ENCODE data around the gene DGKD.

DNA sequence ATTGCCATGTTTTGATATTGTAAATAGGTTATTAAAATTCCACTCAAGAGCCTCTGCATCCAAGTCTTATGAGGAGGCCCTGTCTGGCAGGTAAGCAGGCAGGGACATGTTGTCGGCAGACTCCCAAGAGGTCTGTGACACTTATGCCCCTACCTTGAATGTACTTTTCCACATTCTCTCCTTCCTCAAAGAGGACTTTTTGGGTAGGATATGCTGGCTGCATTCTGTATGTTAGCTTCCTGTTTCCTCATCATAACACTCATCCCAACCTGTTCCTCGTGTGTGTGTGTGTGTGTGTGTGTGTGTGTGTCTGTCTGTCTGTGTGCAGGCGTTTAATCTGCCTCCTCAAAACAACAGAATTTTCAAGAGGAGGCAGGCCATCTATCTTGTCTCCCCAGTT, 137.0 kb downstream of the DGKD start:
- no peak for TF ChIP-seq POLR2A (IDR thresholded peaks at IDR 0.05; ENCODE audit: low read depth, low read length)
- no peak for TF ChIP-seq POLR2AphosphoS5 (IDR thresholded peaks at IDR 0.05; ENCODE audit: low read depth, low read length)
- no peak for TF ChIP-seq SPI1 (IDR thresholded peaks at IDR 0.05; ENCODE audit: low read depth, low read length)

Measured in GM12891 (cell line).